Activated T-helper 17 cell treated with anti-CD3 and anti-CD28 coated beads, Interleukin-2, amount 50 U/mL, for 72 hours (primary cell): ENCODE measurements around the gene CTNNA3. TPM values are rescaled to one million over a fixed set of nuclear protein-coding genes. Genes with fewer than 3 reads are reported as not detected.

Source experiments
- ATAC-seq: fragments of 150-1000 bp; cut with Tn5 transposase; replicated peaks from 2 replicates; pipeline ENCODE4 v1.10.0; 2021; ENCODE audit warnings: mild to moderate bottlenecking, moderate library complexity
- H3K27ac Mint-ChIP-seq: one replicate; pipeline ENCODE4 v1.8.0; 2022; ENCODE audit warnings: mixed read lengths
- H3K27me3 Mint-ChIP-seq: one replicate; pipeline ENCODE4 v1.8.0; 2022; ENCODE audit warnings: mixed read lengths
- H3K36me3 Mint-ChIP-seq: one replicate; pipeline ENCODE4 v1.8.0; 2022; ENCODE audit warnings: low read depth, mild to moderate bottlenecking, mixed read lengths
- H3K4me1 Mint-ChIP-seq: one replicate; pipeline ENCODE4 v1.8.0; 2022; ENCODE audit warnings: mixed read lengths
- H3K4me3 Mint-ChIP-seq: one replicate; pipeline ENCODE4 v1.8.0; 2022; ENCODE audit warnings: mild to moderate bottlenecking, mixed read lengths
- H3K9me3 Mint-ChIP-seq: one replicate; pipeline ENCODE4 v1.8.0; 2022; ENCODE audit warnings: mixed read lengths
- total RNA-seq, 2 donors: library from RNA; stranded (reverse); gene quantifications; one replicate each; pipeline ENCODE4 v1.2.3, GENCODE V29; 2022

CTNNA3 gene
- total RNA-seq, 2 donors from 2014 or later: 5.7 TPM; not detected in 1

DNA sequence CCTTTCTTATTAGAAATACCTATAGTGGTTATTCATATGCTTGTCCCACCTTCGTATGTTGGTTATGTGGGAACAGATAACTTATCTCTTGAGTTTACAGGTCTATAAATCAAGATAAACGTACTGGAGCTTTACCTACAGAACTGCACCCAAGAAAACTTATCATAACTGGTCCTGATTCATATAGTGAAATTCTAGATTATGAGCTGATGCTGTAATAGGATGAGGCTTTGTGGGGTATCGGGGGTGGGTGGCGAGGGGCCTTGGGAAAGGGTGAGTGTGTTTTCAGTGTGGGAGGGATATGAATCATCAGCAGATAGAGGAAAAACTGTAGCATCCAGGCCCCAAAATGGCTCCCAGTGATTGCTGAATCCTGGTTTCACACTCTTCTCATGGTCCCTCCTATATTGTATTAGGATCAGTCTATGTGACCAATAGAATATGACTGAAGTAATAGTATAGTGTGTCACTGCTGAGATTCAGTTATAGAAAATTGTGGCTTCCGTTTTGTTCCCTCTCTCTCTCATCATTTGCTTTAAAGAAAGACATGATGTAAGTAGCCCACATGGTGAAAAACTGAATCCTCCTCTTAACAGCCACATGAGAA lies 1476.9 kb downstream of the CTNNA3 start:
- Mint-ChIP-seq H3K27ac (peak overlapping the region; percentile 70), H3K4me3 (peak overlapping the region; percentile 43), H3K4me1 (peaks cover 10% of the 10 kb centered on the region), H3K36me3 (no peaks in the 10 kb centered on the region), H3K9me3 (peaks cover 9% of the 10 kb centered on the region), H3K27me3 (no peaks in the 10 kb centered on the region)
- peak; percentile 78 for ATAC-seq

DNA sequence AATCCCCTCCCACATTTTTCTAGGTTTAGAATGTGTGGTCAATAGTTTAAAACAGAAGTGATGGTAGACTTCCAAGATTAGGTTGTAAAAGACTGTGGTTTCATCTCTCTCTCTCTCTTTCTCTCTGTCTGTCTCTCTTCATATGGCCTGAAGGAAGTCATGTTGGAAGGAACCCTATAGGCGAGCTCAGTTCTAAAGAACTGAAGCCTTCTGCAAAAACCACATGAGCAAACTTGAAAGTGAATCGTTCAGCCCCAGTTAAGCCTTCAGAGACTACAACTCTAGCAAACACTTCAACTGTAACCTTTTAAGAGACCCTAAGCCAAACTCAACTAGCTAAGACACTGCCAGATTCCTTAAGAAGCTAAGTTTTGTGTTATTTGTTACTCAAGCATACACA lies 1477.7 kb downstream of the CTNNA3 start:
- peaks cover 9% of the 10 kb centered on the region for H3K9me3 Mint-ChIP-seq
- peak overlapping the region; percentile 70 for H3K27ac Mint-ChIP-seq
- H3K27me3 Mint-ChIP-seq: no peaks in the 10 kb centered on the region
- ATAC-seq: peak; percentile 72
- H3K4me3 Mint-ChIP-seq: peak overlapping the region; percentile 43
- peaks cover 10% of the 10 kb centered on the region for H3K4me1 Mint-ChIP-seq
- no peaks in the 10 kb centered on the region for H3K36me3 Mint-ChIP-seq

GRCh38 chr10:66215920-66216319 lies 1480.1 kb downstream of the CTNNA3 start:
- ATAC-seq: no peak
- H3K9me3 Mint-ChIP-seq: peaks cover 9% of the 10 kb centered on the region
- H3K4me3 Mint-ChIP-seq: no peak overlapping the region
- no peaks in the 10 kb centered on the region for H3K36me3 Mint-ChIP-seq
- no peak overlapping the region for H3K27ac Mint-ChIP-seq
- no peaks in the 10 kb centered on the region for H3K27me3 Mint-ChIP-seq
- peaks cover 10% of the 10 kb centered on the region for H3K4me1 Mint-ChIP-seq

- no peak overlapping the region for H3K4me3 Mint-ChIP-seq
- H3K36me3 Mint-ChIP-seq: no peaks in the 10 kb centered on the region
- no peak for ATAC-seq
- H3K27ac Mint-ChIP-seq: no peak overlapping the region
- peaks cover 10% of the 10 kb centered on the region for H3K4me1 Mint-ChIP-seq
- no peaks in the 10 kb centered on the region for H3K27me3 Mint-ChIP-seq
- peaks cover 9% of the 10 kb centered on the region for H3K9me3 Mint-ChIP-seq
These were observed 1481.1 kb downstream of the CTNNA3 start for GRCh38 chr10:66214721-66215404.

DNA sequence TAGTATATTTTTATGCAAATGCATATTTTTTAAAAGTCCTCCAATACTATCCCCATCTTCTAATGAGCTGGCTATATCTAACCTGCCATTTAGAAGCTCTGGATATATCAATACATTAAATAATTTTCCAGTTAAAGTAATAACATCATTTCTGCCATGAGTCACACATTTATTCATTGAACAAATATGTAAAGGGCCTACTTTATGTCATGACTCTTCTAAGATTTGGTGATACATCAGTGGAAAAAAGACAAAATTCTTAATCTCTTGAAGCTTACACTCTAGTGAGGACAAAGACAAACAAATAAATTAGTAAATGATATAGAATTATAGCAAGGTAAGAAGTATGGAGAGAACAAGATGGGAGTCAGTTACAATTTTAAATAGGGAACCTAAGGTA lies 1487.0 kb downstream of the CTNNA3 start:
- no peaks in the 10 kb centered on the region for H3K4me1 Mint-ChIP-seq
- no peaks in the 10 kb centered on the region for H3K9me3 Mint-ChIP-seq
- H3K4me3 Mint-ChIP-seq: no peak overlapping the region
- no peaks in the 10 kb centered on the region for H3K27me3 Mint-ChIP-seq
- ATAC-seq: no peak
- no peaks in the 10 kb centered on the region for H3K36me3 Mint-ChIP-seq
- no peak overlapping the region for H3K27ac Mint-ChIP-seq

- Mint-ChIP-seq H3K4me3 (no peak overlapping the region), H3K27ac (no peak overlapping the region), H3K27me3 (peaks cover 4% of the 10 kb centered on the region), H3K9me3 (no peaks in the 10 kb centered on the region), H3K36me3 (no peaks in the 10 kb centered on the region), H3K4me1 (no peaks in the 10 kb centered on the region)
- ATAC-seq: no peak
These were observed 1491.2 kb downstream of the CTNNA3 start for GRCh38 chr10:66204838-66205237.

GRCh38 chr10:66202101-66202500 lies 1493.9 kb downstream of the CTNNA3 start:
- Mint-ChIP-seq H3K27me3 (peaks cover 4% of the 10 kb centered on the region), H3K4me3 (no peak overlapping the region), H3K36me3 (no peaks in the 10 kb centered on the region), H3K27ac (no peak overlapping the region), H3K4me1 (no peaks in the 10 kb centered on the region), H3K9me3 (no peaks in the 10 kb centered on the region)
- no peak for ATAC-seq

DNA sequence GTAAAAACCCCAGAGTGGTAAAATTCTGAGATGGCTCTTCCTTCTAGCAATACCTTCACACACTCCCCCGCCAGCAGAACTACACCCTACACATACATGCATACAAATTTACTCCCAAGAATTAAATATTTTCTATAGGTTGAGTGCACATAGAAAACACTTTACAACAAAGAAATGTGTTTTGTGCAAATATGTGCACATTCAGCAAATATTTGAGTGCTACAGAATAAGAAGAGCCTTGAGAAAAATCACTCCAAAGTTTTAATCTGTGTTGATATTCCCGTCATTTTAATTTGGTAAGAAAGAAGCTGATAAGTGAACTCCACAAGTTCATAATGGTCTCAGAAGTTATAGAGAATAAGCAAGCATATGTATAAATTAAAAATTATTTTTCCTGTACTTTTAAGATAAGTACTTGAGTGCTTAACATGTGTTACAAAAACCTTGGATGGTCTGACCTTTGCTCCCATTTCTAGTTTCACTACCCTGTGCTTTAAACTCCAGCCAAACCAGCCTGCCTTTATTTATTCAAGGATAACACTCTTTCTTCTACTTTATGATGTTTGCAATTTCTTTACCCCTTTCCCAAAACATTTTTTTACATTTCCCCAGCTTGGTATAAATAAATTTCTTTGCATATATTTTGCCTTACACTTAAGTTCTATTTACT lies 1503.7 kb downstream of the CTNNA3 start:
- no peaks in the 10 kb centered on the region for H3K36me3 Mint-ChIP-seq
- peaks cover 3% of the 10 kb centered on the region for H3K27me3 Mint-ChIP-seq
- H3K4me1 Mint-ChIP-seq: no peaks in the 10 kb centered on the region
- no peaks in the 10 kb centered on the region for H3K9me3 Mint-ChIP-seq
- no peak overlapping the region for H3K4me3 Mint-ChIP-seq
- no peak for ATAC-seq
- no peak overlapping the region for H3K27ac Mint-ChIP-seq

GRCh38 chr10:66190413-66190812 lies 1505.6 kb downstream of the CTNNA3 start:
- Mint-ChIP-seq H3K4me1 (no peaks in the 10 kb centered on the region), H3K27ac (no peak overlapping the region), H3K27me3 (no peaks in the 10 kb centered on the region), H3K36me3 (no peaks in the 10 kb centered on the region), H3K4me3 (no peak overlapping the region), H3K9me3 (no peaks in the 10 kb centered on the region)
- ATAC-seq: no peak

DNA sequence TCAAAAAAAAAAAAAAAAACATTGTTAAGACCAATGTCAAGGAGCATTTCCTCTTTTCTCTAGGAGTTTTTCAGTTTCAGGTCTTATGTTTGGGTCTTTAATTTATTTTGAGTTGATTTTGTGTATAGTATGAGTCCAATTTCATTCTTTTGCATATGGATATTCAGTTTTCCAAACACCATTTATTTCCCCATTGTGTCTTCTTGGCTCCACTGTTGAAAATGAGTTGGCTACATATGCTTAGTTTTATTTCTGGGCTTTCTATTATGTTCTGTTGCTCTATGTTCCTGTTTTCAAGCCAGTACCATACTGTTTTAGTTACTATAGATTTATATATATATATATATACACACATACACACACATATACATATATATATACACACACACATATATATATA lies 1506.7 kb downstream of the CTNNA3 start:
- Mint-ChIP-seq H3K36me3 (no peaks in the 10 kb centered on the region), H3K27me3 (no peaks in the 10 kb centered on the region), H3K9me3 (no peaks in the 10 kb centered on the region), H3K27ac (no peak overlapping the region), H3K4me1 (no peaks in the 10 kb centered on the region), H3K4me3 (no peak overlapping the region)
- ATAC-seq: no peak

- no peaks in the 10 kb centered on the region for H3K4me1 Mint-ChIP-seq
- H3K9me3 Mint-ChIP-seq: no peaks in the 10 kb centered on the region
- no peaks in the 10 kb centered on the region for H3K27me3 Mint-ChIP-seq
- H3K27ac Mint-ChIP-seq: no peak overlapping the region
- peak; percentile 28 for ATAC-seq
- H3K36me3 Mint-ChIP-seq: no peaks in the 10 kb centered on the region
- no peak overlapping the region for H3K4me3 Mint-ChIP-seq
These were observed 1508.8 kb downstream of the CTNNA3 start for GRCh38 chr10:66187053-66187733.

GRCh38 chr10:66183028-66183427 lies 1513.0 kb downstream of the CTNNA3 start:
- no peaks in the 10 kb centered on the region for H3K36me3 Mint-ChIP-seq
- no peak for ATAC-seq
- H3K9me3 Mint-ChIP-seq: no peaks in the 10 kb centered on the region
- H3K4me1 Mint-ChIP-seq: no peaks in the 10 kb centered on the region
- no peak overlapping the region for H3K27ac Mint-ChIP-seq
- no peak overlapping the region for H3K4me3 Mint-ChIP-seq
- H3K27me3 Mint-ChIP-seq: no peaks in the 10 kb centered on the region

GRCh38 chr10:66180581-66181318 lies 1515.2 kb downstream of the CTNNA3 start:
- Mint-ChIP-seq H3K4me1 (no peaks in the 10 kb centered on the region), H3K27me3 (no peaks in the 10 kb centered on the region), H3K9me3 (no peaks in the 10 kb centered on the region), H3K4me3 (no peak overlapping the region), H3K36me3 (no peaks in the 10 kb centered on the region), H3K27ac (no peak overlapping the region)
- ATAC-seq: peak; percentile 61

DNA sequence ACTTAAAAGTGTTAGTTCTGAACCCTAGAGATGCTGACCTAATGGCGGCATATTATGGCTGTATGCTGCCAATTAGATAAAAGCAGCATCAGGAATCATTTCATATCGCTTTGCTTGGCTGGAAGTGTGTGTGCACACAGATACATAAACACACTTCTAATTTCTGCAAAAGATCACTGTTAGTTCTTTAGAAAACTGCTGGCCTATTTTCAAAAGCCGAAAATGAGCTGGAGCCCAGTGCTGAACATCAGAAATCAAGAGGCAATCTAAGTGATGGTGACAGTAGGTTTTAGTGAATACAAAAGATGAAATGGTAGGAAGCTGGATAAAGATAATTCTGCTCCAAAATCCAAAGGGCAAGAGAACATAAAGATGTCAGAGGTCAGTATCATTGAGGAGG lies 1516.0 kb downstream of the CTNNA3 start:
- Mint-ChIP-seq H3K36me3 (no peaks in the 10 kb centered on the region), H3K27me3 (no peaks in the 10 kb centered on the region), H3K4me3 (no peak overlapping the region), H3K4me1 (no peaks in the 10 kb centered on the region), H3K27ac (no peak overlapping the region), H3K9me3 (no peaks in the 10 kb centered on the region)
- ATAC-seq: no peak
